Naive thymus-derived CD8-positive, alpha-beta T cell (primary cell): ENCODE data around the gene OR10S1. TPM values are rescaled to one million over a fixed set of nuclear protein-coding genes. Genes with fewer than 3 reads are reported as not detected.

Experiments
- ATAC-seq, 2 donors: fragments of 150-1000 bp; cut with Tn5 transposase in 1 of 2; sonication (Bioruptor Pico), chemical (Tn5 transposase) in 1 of 2; 1 replicate in 1 of 2; 2 replicates in 1 of 2; pipeline ENCODE4 v1.10.0; 2021; ENCODE audit warnings: mild to moderate bottlenecking in 2 of 2, moderate library complexity in 2 of 2
- POLR2A ChIA-PET: fragments of 350-600 bp; sonication (Branson Sonifier 250); formaldehyde crosslinking; loops from one replicate; lab custom pipeline; 2021; ENCODE audit warnings: antibody characterized with exemption; lab: Charles Lee
- DNase-seq, 10 donors: peaks; one replicate each; pipeline versions ENCODE4 v3.0.0 to v3.0.0-alpha.2; 2020 to 2022
- H3K27ac Mint-ChIP-seq, 10 donors: one replicate each; pipeline ENCODE4 v1.8.0; 2020 to 2022; ENCODE audit warnings: mild to moderate bottlenecking in 10 of 10, mixed read lengths in 10 of 10, moderate library complexity in 4 of 10, inconsistent platforms in 1 of 10
- H3K27me3 Mint-ChIP-seq, 5 donors: one replicate each; pipeline ENCODE4 v1.8.0; 2021 to 2022; ENCODE audit warnings: mixed read lengths in 5 of 5
- H3K36me3 Mint-ChIP-seq, 3 donors: one replicate each; pipeline ENCODE4 v1.8.0; 2020 to 2022; ENCODE audit warnings: mixed read lengths in 3 of 3, mild to moderate bottlenecking in 2 of 3, inconsistent platforms in 1 of 3
- H3K4me1 Mint-ChIP-seq, 4 donors: one replicate each; pipeline ENCODE4 v1.8.0; 2021 to 2022; ENCODE audit warnings: mixed read lengths in 4 of 4
- H3K4me3 Mint-ChIP-seq, 10 donors: one replicate each; pipeline ENCODE4 v1.8.0; 2020 to 2022; ENCODE audit warnings: mild to moderate bottlenecking in 10 of 10, mixed read lengths in 10 of 10, moderate library complexity in 6 of 10, inconsistent platforms in 1 of 10
- H3K9me3 Mint-ChIP-seq, 9 donors: one replicate each; pipeline ENCODE4 v1.8.0; 2020 to 2022; ENCODE audit warnings: mixed read lengths in 9 of 9, mild to moderate bottlenecking in 3 of 9, inconsistent platforms in 1 of 9, moderate library complexity in 1 of 9
- polyA plus RNA-seq, 3 donors: library from polyadenylated mRNA; unstranded; fragments of 300-500 nt; fragmentation: Illumina TruSeq; gene quantifications; one replicate each; pipeline ENCODE4 v1.2.3, GENCODE V29; 2021
- total RNA-seq, 8 experiments: library from RNA in 2 of 8; stranded (reverse) in 2 of 8; gene quantifications; one replicate each; pipeline ENCODE4 v1.2.3 and lab custom pipeline; 2021 to 2026

Gene OR10S1
- total and polyA plus RNA-seq, 5 experiments from 2014 or later, result not detected

GRCh38 chr11:123939317-123939716 lies 38.3 kb downstream of the OR10S1 start, which contains the start of gene OR4D5:
TSS of gene OR4D5 (plus strand) at chr11:123939617. CDS start at chr11:123939617, 0 bp downstream.
- POLR2A ChIA-PET, result no interaction called here
- no peaks in the 10 kb centered on the region for H3K4me1 Mint-ChIP-seq
- H3K27ac Mint-ChIP-seq, result no peak within 1 kb of the TSS
- H3K27me3 Mint-ChIP-seq, result peaks cover 6 to 10% (median 7%) of the 10 kb centered on the region in 5 donors
- H3K4me3 Mint-ChIP-seq, result no peak within 1 kb of the TSS
- DNase-seq (no peak), ATAC-seq (no peak)
- H3K9me3 Mint-ChIP-seq, result peaks cover 0 to 11% (median 0%) of the 10 kb centered on the region in 9 donors
- H3K36me3 Mint-ChIP-seq, result peaks cover 0 to 4% (median 0%) of the 10 kb centered on the region in 3 donors

Other genes starting within 250 kb of the OR10S1 start
- 10 to 100 TPM; 27.0 to 30.4 TPM for gene ZNF202, start 236.1 kb downstream of the OR10S1 start, total RNA-seq
- gene ZNF202, start 236.1 kb downstream of the OR10S1 start, polyA plus RNA-seq, result 10 to 100 TPM in 1 of 3 donors, 1 to 10 TPM in 2; 5.3 to 13.2 (median 6.6) TPM
- gene OR6X1, start 223.3 kb downstream of the OR10S1 start, total RNA-seq, result not detected
- not detected for gene OR6X1, start 223.3 kb downstream of the OR10S1 start, polyA plus RNA-seq
- not detected for gene OR6M1, start 171.4 kb downstream of the OR10S1 start, total RNA-seq
- gene OR6M1, start 171.4 kb downstream of the OR10S1 start, polyA plus RNA-seq, result not detected
- gene TMEM225, start 92.1 kb downstream of the OR10S1 start, total RNA-seq, result not detected
- gene TMEM225, start 92.1 kb downstream of the OR10S1 start, polyA plus RNA-seq, result not detected
- not detected for gene OR8D4, start 75.6 kb downstream of the OR10S1 start, total RNA-seq
- gene OR8D4, start 75.6 kb downstream of the OR10S1 start, polyA plus RNA-seq, result not detected
- not detected for gene OR4D5, start 38.2 kb downstream of the OR10S1 start, total RNA-seq
- gene OR4D5, start 38.2 kb downstream of the OR10S1 start, polyA plus RNA-seq, result not detected
- gene OR6T1, start 33.9 kb downstream of the OR10S1 start, total RNA-seq, result not detected
- gene OR6T1, start 33.9 kb downstream of the OR10S1 start, polyA plus RNA-seq, result not detected
- not detected for gene OR10G6, start 17.4 kb upstream of the OR10S1 start, total RNA-seq
- not detected for gene OR10G6, start 17.4 kb upstream of the OR10S1 start, polyA plus RNA-seq
- not detected for gene OR10G4, start 35.2 kb upstream of the OR10S1 start, total RNA-seq
- gene OR10G4, start 35.2 kb upstream of the OR10S1 start, polyA plus RNA-seq, result not detected
- not detected for gene OR10G9, start 45.2 kb upstream of the OR10S1 start, total RNA-seq
- not detected for gene OR10G9, start 45.2 kb upstream of the OR10S1 start, polyA plus RNA-seq
- not detected for gene OR10G8, start 49.0 kb upstream of the OR10S1 start, total RNA-seq
- not detected for gene OR10G8, start 49.0 kb upstream of the OR10S1 start, polyA plus RNA-seq
- gene OR10G7, start 63.5 kb upstream of the OR10S1 start, total RNA-seq, result not detected
- not detected for gene OR10G7, start 63.5 kb upstream of the OR10S1 start, polyA plus RNA-seq
- gene VWA5A, start 137.7 kb upstream of the OR10S1 start, total RNA-seq, result 1 to 10 TPM; 7.9 to 8.9 TPM
- 10 to 100 TPM in 1 of 3 donors, 1 to 10 TPM in 2; 5.8 to 10.8 (median 9.1) TPM for gene VWA5A, start 137.7 kb upstream of the OR10S1 start, polyA plus RNA-seq
- not detected for gene OR10D3, start 205.6 kb upstream of the OR10S1 start, total RNA-seq
- not detected for gene OR10D3, start 205.6 kb upstream of the OR10S1 start, polyA plus RNA-seq